HCT116 (cell line): ENCODE data around the gene KLHL25. TPM values are rescaled to one million over a fixed set of nuclear protein-coding genes. Genes with fewer than 3 reads are reported as not detected.

Experiments used
- ATAC-seq: fragments of 200-7000 bp; cut with Tn5 transposase; 2 replicates; pipeline ENCODE4 v1.9.1; 2020; ENCODE audit warnings: mild to moderate bottlenecking, moderate library complexity
- Bru-seq: library from RNA; stranded (reverse); fragments of 400-500 nt; gene quantifications from one replicate; lab custom pipeline; 2021; lab: Mats Ljungman, UMichigan
- BruChase-seq, 2 experiments: library from RNA; stranded (reverse); fragments of 400-500 nt; gene quantifications; one replicate each; lab custom pipeline; 2021; lab: Mats Ljungman, UMichigan
- BruUV-seq: library from RNA; stranded (reverse); fragments of 400-500 nt; replicated peaks from 2 replicates; lab custom pipeline; 2021; lab: Mats Ljungman, UMichigan
- CTCF ChIA-PET: fragments of 300-600 bp; sonication (Branson Sonifier 250); formaldehyde crosslinking; loops from one replicate; lab custom pipeline; 2021; ENCODE audit warnings: antibody characterized with exemption; lab: Charles Lee
- POLR2A ChIA-PET: fragments of 300-600, 350-600 bp; sonication (Branson Sonifier 250); formaldehyde crosslinking; loops from one replicate; lab custom pipeline; 2021; ENCODE audit warnings: antibody characterized with exemption; lab: Charles Lee
- RAD21 ChIA-PET, 2 experiments: fragments of 300-600 bp; sonication (Branson Sonifier 250); formaldehyde crosslinking; loops; one replicate each; lab custom pipeline; 2023; ENCODE audit warnings: low total read pairs in 2 of 2; ENCODE audit not compliant: uncharacterized antibody in 2 of 2, unreplicated experiment in 2 of 2, low non-redundant PET in 1 of 2; lab: Charles Lee
- DNase-seq: peaks from one replicate; pipeline ENCODE4 v3.0.0-alpha.2; 2010; ENCODE audit warnings: low read depth, low spot score
- H2AFZ ChIP-seq: fragments of 200-600 bp; shearing (Covaris generic), sonication (generic); 2 replicates; pipeline ENCODE4 v1.6.1; 2017; ENCODE audit warnings: low read depth, mixed run types, mixed read lengths, antibody characterized with exemption, low read length; ENCODE audit not compliant: poor library complexity, severe bottlenecking
- H3K27ac ChIP-seq: 2 replicates; pipeline ENCODE4 v1.5.1; 2012; ENCODE audit warnings: low read depth, low read length
- H3K27me3 ChIP-seq: fragments of 200-600 bp; sonication (generic); 2 replicates; pipeline ENCODE4 v1.6.1; 2016; ENCODE audit warnings: mixed run types, low read length, mixed read lengths; ENCODE audit not compliant: insufficient read depth
- H3K36me3 ChIP-seq, 2 experiments: fragments of 200-500 bp in 1 of 2; fragments of 200-600 bp in 1 of 2; sonication (Bioruptor generic) in 1 of 2; sonication (generic) in 1 of 2; 2 replicates each; pipeline versions ENCODE4 v1.5.1 to v1.6.1; 2014 to 2016; ENCODE audit warnings: low read length in 2 of 2, inconsistent platforms in 1 of 2, mixed read lengths in 1 of 2, mixed run types in 1 of 2; ENCODE audit not compliant: insufficient read depth in 2 of 2, control insufficient read depth in 1 of 2
- H3K4me1 ChIP-seq, 2 experiments: fragments of 200-600 bp in 1 of 2; sonication (generic) in 1 of 2; 2 replicates each; pipeline versions ENCODE4 v1.5.1 to v1.6.1; 2012 to 2017; ENCODE audit warnings: low read length in 2 of 2, inconsistent platforms in 1 of 2, mild to moderate bottlenecking in 1 of 2, mixed read lengths in 1 of 2, mixed run types in 1 of 2, moderate library complexity in 1 of 2; ENCODE audit not compliant: insufficient read depth in 2 of 2, control insufficient read depth in 1 of 2
- H3K4me2 ChIP-seq: fragments of 200-600 bp; sonication (generic); 2 replicates; pipeline ENCODE4 v1.6.1; 2017; ENCODE audit warnings: mixed run types, low read length, mixed read lengths
- H3K4me3 ChIP-seq, 2 experiments: fragments of 200-600 bp in 1 of 2; sonication (generic) in 1 of 2; replicated peaks in 1 of 2; 2 replicates each; pipeline ENCODE4 v1.5.1; 2011 to 2016; ENCODE audit warnings: low read length in 2 of 2, control low read depth in 1 of 2, low read depth in 1 of 2, mild to moderate bottlenecking in 1 of 2, mixed read lengths in 1 of 2, mixed run types in 1 of 2
- H3K79me2 ChIP-seq: fragments of 200-600 bp; sonication (generic); 2 replicates; pipeline ENCODE4 v1.6.1; 2017; ENCODE audit warnings: mild to moderate bottlenecking, mixed run types, low read length, moderate library complexity, mixed read lengths; ENCODE audit not compliant: insufficient read depth
- H3K9ac ChIP-seq: fragments of 200-600 bp; sonication (generic); 2 replicates; pipeline ENCODE4 v1.6.1; 2016; ENCODE audit warnings: low read length, mixed read lengths
- H3K9me2 ChIP-seq: fragments of 200-600 bp; sonication (generic), shearing (Covaris generic); 2 replicates; pipeline ENCODE4 v1.6.1; 2017; ENCODE audit warnings: mixed run types, mild to moderate bottlenecking, moderate library complexity; ENCODE audit not compliant: insufficient read depth
- H3K9me3 ChIP-seq, 2 experiments: fragments of 200-500 bp in 1 of 2; fragments of 200-600 bp in 1 of 2; sonication (Bioruptor generic) in 1 of 2; sonication (generic) in 1 of 2; 2 replicates each; pipeline ENCODE4 v1.6.1; 2014 to 2017; ENCODE audit warnings: low read length in 2 of 2, mixed read lengths in 2 of 2, inconsistent platforms in 1 of 2, low read depth in 1 of 2, mild to moderate bottlenecking in 1 of 2, mixed run types in 1 of 2, moderate library complexity in 1 of 2; ENCODE audit not compliant: control insufficient read depth in 1 of 2, insufficient read depth in 1 of 2
- H4K20me1 ChIP-seq: fragments of 200-600 bp; sonication (generic), shearing (Covaris generic); 2 replicates; pipeline ENCODE4 v1.6.1; 2017; ENCODE audit warnings: mixed run types, mild to moderate bottlenecking, moderate library complexity; ENCODE audit not compliant: insufficient read depth
- CBX3 ChIP-seq: IDR thresholded peaks from 2 replicates; pipeline ENCODE4 v1.6.1; 2012; ENCODE audit warnings: low read depth
- CEBPB ChIP-seq: IDR thresholded peaks from 2 replicates; pipeline ENCODE4 v1.6.1; 2012; ENCODE audit warnings: low read depth
- EGR1 ChIP-seq: IDR thresholded peaks from 2 replicates; pipeline ENCODE4 v1.6.1; 2012; ENCODE audit warnings: low read depth
- ELF1 ChIP-seq: IDR thresholded peaks from 2 replicates; pipeline ENCODE4 v1.6.1; 2012; ENCODE audit warnings: low read depth, borderline replicate concordance
- EZH2 ChIP-seq: fragments of 200-600 bp; sonication (generic); IDR thresholded peaks from 2 replicates; pipeline ENCODE4 v1.6.1; 2017; ENCODE audit warnings: antibody characterized with exemption, mixed run types
- EZH2phosphoT487 ChIP-seq: fragments of 200-600 bp; IDR thresholded peaks from 2 replicates; pipeline ENCODE4 v1.6.1; 2018; ENCODE audit warnings: antibody characterized with exemption, borderline replicate concordance
- FOSL1 ChIP-seq: IDR thresholded peaks from 2 replicates; pipeline ENCODE4 v1.6.1; 2012; ENCODE audit warnings: low read depth
- JUND ChIP-seq: IDR thresholded peaks from 2 replicates; pipeline ENCODE4 v1.6.1; 2012
- POLR2A ChIP-seq: IDR thresholded peaks from 2 replicates; pipeline ENCODE4 v1.7.0; 2011; ENCODE audit warnings: borderline replicate concordance; ENCODE audit not compliant: insufficient read depth, insufficient read length; ENCODE audit errors: extremely low read depth
- POLR2AphosphoS5 ChIP-seq: IDR thresholded peaks from 2 replicates; pipeline ENCODE4 v1.6.1; 2011; ENCODE audit warnings: mild to moderate bottlenecking, low read depth, low read length, moderate library complexity
- RAD21 ChIP-seq: IDR thresholded peaks from 2 replicates; pipeline ENCODE4 v1.6.1; 2012; ENCODE audit warnings: low read depth, mild to moderate bottlenecking
- SIN3A ChIP-seq: IDR thresholded peaks from 2 replicates; pipeline ENCODE4 v1.6.1; 2012; ENCODE audit warnings: low read depth
- SP1 ChIP-seq: IDR thresholded peaks from 2 replicates; pipeline ENCODE4 v1.6.1; 2012; ENCODE audit warnings: low read depth
- SRF ChIP-seq: IDR thresholded peaks from 2 replicates; pipeline ENCODE4 v1.6.1; 2012; ENCODE audit warnings: low read depth
- TCF7L2 ChIP-seq: IDR thresholded peaks from 2 replicates; pipeline ENCODE4 v1.7.0; 2011; ENCODE audit warnings: borderline replicate concordance, inconsistent platforms; ENCODE audit not compliant: insufficient read depth, insufficient read length; ENCODE audit errors: extremely low read depth
- YY1 ChIP-seq: IDR thresholded peaks from 2 replicates; pipeline ENCODE4 v1.6.1; 2011; ENCODE audit warnings: low read length, low read depth, moderate library complexity, mild to moderate bottlenecking; ENCODE audit not compliant: insufficient replicate concordance; ENCODE audit errors: extremely low read depth
- ZFX ChIP-seq: fragments of 450-650 bp; IDR thresholded peaks from 2 replicates; pipeline ENCODE4 v1.6.1; 2017
- ZNF274 ChIP-seq: fragments of 200-500 bp; sonication (Bioruptor generic); IDR thresholded peaks from 2 replicates; pipeline ENCODE4 v1.6.1; 2014; ENCODE audit warnings: mild to moderate bottlenecking, low read depth, low read length, inconsistent platforms
- intact Hi-C: fragments of 100-400 bp; cut with micrococcal nuclease; formaldehyde crosslinking; loops from 2 replicates; pipeline ENCODE4 v1.10.0; 2022
- long read RNA-seq: library from polyadenylated mRNA; unstranded; transcript quantifications from one replicate; pipeline ENCODE4 v2.0.0, GENCODE V29; 2021; ENCODE audit not compliant: unreplicated experiment
- polyA plus RNA-seq: library from polyadenylated mRNA; unstranded; fragments of >200 nt; gene quantifications from 2 replicates; pipeline ENCODE4 v1.2.1, GENCODE V29; 2012; ENCODE audit warnings: missing spikeins
- total RNA-seq: library from RNA; stranded (reverse); gene quantifications from one replicate; pipeline ENCODE4 v1.2.1, GENCODE V29; 2021; ENCODE audit not compliant: unreplicated experiment
- TF ChIP-seq, protein P1 (sequence below), 3 experiments: fragments of 200-600 bp in 1 of 3; sonication (generic) in 1 of 3; IDR thresholded peaks in 2 of 3; conservative IDR thresholded peaks in 1 of 3; 2 replicates each; pipeline ENCODE4 v1.5.1; 2012 to 2017; ENCODE audit warnings: low read depth in 2 of 3, low read length in 2 of 3, antibody characterized with exemption in 1 of 3, borderline replicate concordance in 1 of 3, control low read depth in 1 of 3, mild to moderate bottlenecking in 1 of 3, mixed read lengths in 1 of 3, mixed run types in 1 of 3, moderate library complexity in 1 of 3; ENCODE audit not compliant: insufficient read depth in 1 of 3
- TF ChIP-seq, protein P2 (sequence below): IDR thresholded peaks from 2 replicates; pipeline ENCODE4 v1.6.1; 2012
- TF ChIP-seq, protein P3 (sequence below): IDR thresholded peaks from 2 replicates; pipeline ENCODE4 v1.6.1; 2012

KLHL25 gene, protein sequence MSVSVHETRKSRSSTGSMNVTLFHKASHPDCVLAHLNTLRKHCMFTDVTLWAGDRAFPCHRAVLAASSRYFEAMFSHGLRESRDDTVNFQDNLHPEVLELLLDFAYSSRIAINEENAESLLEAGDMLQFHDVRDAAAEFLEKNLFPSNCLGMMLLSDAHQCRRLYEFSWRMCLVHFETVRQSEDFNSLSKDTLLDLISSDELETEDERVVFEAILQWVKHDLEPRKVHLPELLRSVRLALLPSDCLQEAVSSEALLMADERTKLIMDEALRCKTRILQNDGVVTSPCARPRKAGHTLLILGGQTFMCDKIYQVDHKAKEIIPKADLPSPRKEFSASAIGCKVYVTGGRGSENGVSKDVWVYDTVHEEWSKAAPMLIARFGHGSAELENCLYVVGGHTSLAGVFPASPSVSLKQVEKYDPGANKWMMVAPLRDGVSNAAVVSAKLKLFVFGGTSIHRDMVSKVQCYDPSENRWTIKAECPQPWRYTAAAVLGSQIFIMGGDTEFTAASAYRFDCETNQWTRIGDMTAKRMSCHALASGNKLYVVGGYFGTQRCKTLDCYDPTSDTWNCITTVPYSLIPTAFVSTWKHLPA
- total RNA-seq (5.3 TPM), Bru-seq, nascent RNA (percentile 48 among the genes with signal in this experiment), BruChase-seq, experiment 1, labeled RNA remaining after a 6-hour chase (percentile 52 among the genes with signal in this experiment), BruChase-seq, experiment 2, labeled RNA remaining after a 2-hour chase (percentile 58 among the genes with signal in this experiment)
- 2.4 and 2.8 TPM in 2 replicates for polyA plus RNA-seq
- long read RNA-seq, full-length matches to known transcripts: 6 of 7 reads
- long read RNA-seq, partial matches to known transcripts: 1 of 7 reads
- long read RNA-seq, other reads (novel, unspliced or antisense): 0 of 7 reads

DNA sequence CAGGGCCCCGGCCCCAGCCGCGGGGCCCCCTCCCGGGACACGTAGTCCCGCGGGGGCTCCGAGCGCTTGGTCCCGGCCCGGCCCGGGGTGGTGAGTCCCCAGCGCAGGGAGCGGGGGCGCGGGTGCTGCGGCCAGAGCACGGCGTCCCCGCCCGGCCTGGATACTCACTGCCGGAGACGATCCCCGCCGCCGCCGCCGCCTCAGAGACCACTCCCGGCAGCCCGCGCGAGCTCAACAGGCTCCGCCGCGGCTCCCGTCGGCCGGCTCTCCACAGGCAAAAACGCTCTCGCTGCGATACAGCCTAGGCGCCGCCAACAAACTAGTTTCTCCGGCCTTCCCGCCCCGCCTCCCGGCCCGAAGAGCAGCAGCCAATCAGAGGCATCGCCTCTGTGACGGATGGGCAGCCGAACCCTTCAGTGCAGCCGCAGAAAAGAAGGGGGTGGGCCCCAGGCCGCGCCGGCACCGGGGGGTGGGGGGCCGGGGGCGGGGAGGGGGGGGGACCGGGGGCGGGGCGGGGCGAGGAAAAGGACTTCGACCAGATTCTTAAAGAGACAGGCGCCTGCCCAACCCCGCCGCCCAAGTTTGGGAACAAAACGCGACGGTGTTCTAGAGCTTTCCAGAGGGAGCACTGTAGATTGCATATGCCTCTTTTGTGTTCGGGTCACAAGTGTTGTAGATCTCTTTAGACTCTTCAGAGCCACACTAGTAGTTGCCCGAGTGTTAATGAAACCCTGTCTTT is at the start of gene KLHL25:
Gene KLHL25 (minus strand): TSS at position 328 of the 739 bp plus-strand sequence. CDS start 25,115 bp downstream, outside the sequence.
- Histone ChIP-seq H4K20me1 (no peaks in the 10 kb centered on the region), H3K36me3 (no peaks in the 10 kb centered on the region), H3K27ac (peak within 1 kb of the TSS; percentile 68), H3K9ac (peak within 1 kb of the TSS; percentile 79), H3K9me3 (no peaks in the 10 kb centered on the region), H3K79me2 (peaks cover 20% of the 10 kb centered on the region), H3K4me3 (peak within 1 kb of the TSS; percentile 69 to 85), H3K9me2 (no peaks in the 10 kb centered on the region), H3K4me2 (peak within 1 kb of the TSS; percentile 94), H3K27me3 (no peaks in the 10 kb centered on the region), H3K4me1 (peaks cover 14 to 27% of the 10 kb centered on the region in 2 experiments), H2AFZ (peak within 1 kb of the TSS; percentile 98)
- peak; percentile 94 for ATAC-seq
- BruUV-seq: no TSS peak
- ChIA-PET POLR2A (interaction anchor here (1.5 kb wide), 1 partner anchor 8 kb away, joined by 9 read pairs; no protein-coding TSS in a partner anchor), CTCF (interaction anchor here (1.2 to 2.3 kb wide), 2 partner anchors 8 to 45 kb away, joined by 4 to 6 read pairs; no protein-coding TSS in a partner anchor), RAD21 (no interaction called here)
- DNase-seq: peak; percentile 81
- intact Hi-C loops: no loop called here
- no peak for TF ChIP-seq EZH2phosphoT487
- TF ChIP-seq TCF7L2: no peak
- peak; percentile 96 for TF ChIP-seq SP1
- TF ChIP-seq, protein P1, sequence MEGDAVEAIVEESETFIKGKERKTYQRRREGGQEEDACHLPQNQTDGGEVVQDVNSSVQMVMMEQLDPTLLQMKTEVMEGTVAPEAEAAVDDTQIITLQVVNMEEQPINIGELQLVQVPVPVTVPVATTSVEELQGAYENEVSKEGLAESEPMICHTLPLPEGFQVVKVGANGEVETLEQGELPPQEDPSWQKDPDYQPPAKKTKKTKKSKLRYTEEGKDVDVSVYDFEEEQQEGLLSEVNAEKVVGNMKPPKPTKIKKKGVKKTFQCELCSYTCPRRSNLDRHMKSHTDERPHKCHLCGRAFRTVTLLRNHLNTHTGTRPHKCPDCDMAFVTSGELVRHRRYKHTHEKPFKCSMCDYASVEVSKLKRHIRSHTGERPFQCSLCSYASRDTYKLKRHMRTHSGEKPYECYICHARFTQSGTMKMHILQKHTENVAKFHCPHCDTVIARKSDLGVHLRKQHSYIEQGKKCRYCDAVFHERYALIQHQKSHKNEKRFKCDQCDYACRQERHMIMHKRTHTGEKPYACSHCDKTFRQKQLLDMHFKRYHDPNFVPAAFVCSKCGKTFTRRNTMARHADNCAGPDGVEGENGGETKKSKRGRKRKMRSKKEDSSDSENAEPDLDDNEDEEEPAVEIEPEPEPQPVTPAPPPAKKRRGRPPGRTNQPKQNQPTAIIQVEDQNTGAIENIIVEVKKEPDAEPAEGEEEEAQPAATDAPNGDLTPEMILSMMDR (IDR thresholded peaks at IDR 0.05 in 2 of 3, conservative IDR thresholded peaks at IDR 0.05 in 1 of 3; ENCODE audit: borderline replicate concordance in 1 of 3, insufficient read depth in 1 of 3, low read depth in 2 of 3, low read length in 2 of 3): no peak
- TF ChIP-seq, protein P2, sequence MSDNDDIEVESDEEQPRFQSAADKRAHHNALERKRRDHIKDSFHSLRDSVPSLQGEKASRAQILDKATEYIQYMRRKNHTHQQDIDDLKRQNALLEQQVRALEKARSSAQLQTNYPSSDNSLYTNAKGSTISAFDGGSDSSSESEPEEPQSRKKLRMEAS: peak; percentile 59; the same call in 1 of the 2 replicates
- no peak for TF ChIP-seq RAD21
- TF ChIP-seq CBX3: no peak
- no peak for TF ChIP-seq JUND
- TF ChIP-seq POLR2AphosphoS5: peak; percentile 82
- peak; percentile 39 for TF ChIP-seq POLR2A
- TF ChIP-seq ELF1: no peak
- no peak for TF ChIP-seq SRF
- TF ChIP-seq CEBPB: no peak
- no peak for TF ChIP-seq EGR1
- TF ChIP-seq YY1: no peak
- TF ChIP-seq EZH2: no peak
- peak; percentile 43; the same call in 1 of the 2 replicates for TF ChIP-seq SIN3A
- TF ChIP-seq, protein P3, sequence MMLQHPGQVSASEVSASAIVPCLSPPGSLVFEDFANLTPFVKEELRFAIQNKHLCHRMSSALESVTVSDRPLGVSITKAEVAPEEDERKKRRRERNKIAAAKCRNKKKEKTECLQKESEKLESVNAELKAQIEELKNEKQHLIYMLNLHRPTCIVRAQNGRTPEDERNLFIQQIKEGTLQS: no peak
- TF ChIP-seq ZNF274: no peak
- no peak for TF ChIP-seq FOSL1
- peak; percentile 68; the same call in 1 of the 2 replicates for TF ChIP-seq ZFX
